HG03025 (cell line): ENCODE results near the gene THSD4.
"Not testable (repeated sequence)": the region's sequence is repeated elsewhere in the genome, so short reads cannot be mapped to it uniquely, and the experiment has no call there.

Experiments used
- ATAC-seq: cut with Tn5 transposase; IDR thresholded peaks from one replicate; pipeline ENCODE4 v1.9.1; 2021; ENCODE audit warnings: mild to moderate bottlenecking, moderate library complexity; ENCODE audit not compliant: unreplicated experiment, low FRiP score

Gene THSD4

GRCh38 chr15:71712182-71712581, 596.9 kb downstream of the THSD4 start:
- no peak for ATAC-seq

DNA sequence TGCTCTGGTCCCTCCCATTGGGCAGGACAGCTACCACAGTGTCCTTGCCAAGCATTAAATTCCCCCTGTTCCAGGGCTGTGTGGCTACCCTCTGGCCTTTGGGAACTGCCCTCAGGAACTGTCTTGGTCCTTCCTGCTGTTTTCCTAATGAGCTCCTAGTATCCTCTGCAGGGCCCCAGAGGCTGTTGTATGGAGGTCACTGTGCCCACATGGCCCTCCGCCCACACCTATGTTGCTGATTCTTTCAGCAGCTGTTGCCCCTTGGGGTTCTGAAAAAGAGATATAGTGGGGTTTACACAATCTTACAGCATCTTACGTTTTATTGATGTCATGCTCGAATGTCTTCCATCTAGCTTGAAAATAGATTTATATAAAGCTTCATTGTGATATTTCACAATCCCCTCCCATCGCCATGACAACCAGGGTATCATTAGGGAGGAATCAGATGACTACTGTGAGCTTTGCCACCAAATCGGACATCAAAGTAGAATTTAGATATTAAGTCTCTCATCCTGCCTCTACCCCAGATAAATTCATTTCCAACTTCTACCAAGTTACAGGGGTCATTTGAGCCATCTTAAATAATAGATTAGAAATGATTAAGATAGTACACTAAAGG, 598.0 kb downstream of the THSD4 start:
- ATAC-seq = no peak

DNA sequence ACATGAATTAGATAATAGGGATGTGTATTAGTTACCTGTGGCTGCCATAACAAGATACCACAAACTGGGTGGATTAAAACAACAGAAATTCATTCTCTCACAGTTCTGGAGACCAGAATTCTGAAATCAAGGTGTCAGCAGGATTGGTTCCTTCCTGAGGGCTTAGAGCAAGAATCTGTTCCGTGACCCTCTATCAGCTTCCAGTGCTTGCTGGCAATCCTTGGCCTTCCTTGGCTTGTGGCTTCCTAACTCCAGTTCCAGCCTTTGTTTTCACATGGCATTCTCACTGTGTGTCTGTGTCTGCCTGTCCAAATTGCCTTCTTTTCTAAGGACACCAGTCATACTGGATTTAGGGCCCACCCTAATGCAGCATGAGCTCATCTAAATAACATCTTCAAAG, 600.6 kb downstream of the THSD4 start:
- no peak for ATAC-seq

GRCh38 chr15:71716990-71717389, 601.7 kb downstream of the THSD4 start:
- no peak for ATAC-seq

DNA sequence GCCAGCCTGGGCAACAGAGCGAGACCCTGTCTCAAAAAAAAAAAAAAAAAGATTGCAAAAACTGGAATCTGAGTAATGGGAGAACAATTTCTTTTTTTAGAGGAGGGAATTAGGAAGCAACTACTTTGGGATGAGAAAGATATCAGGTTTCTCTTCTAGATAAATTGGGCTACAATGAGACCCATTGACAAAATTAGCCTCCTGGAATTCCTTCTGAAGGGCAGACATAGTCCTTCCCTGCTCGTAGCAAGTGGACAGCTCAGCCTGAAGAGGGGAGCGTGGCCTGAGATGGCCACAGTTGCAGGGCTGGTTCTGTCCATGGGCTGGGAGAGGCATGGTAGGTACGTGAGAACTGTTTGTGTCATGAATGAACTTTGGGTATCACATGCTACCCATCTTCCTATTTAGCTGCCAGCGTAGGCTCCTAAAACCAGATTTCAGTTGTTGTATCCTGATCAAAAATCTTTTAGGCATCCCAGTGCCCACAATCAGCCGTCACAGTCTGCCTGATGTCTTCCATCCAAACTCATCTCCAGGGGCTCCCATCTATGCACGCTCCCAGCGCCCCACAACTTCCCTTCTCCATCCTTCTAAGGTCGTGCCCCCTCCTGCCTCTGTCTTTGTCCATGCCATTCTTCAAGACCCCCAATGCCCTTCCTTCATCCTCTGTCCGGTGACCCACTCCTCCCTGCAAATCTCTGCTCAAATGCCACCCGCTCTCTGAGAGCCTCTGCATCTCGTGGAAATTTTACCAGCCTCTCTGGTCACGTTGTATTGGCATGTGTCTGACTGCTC, 603.0 kb downstream of the THSD4 start:
- no peak for ATAC-seq

GRCh38 chr15:71723344-71723743, 608.1 kb downstream of the THSD4 start:
- ATAC-seq = no peak

DNA sequence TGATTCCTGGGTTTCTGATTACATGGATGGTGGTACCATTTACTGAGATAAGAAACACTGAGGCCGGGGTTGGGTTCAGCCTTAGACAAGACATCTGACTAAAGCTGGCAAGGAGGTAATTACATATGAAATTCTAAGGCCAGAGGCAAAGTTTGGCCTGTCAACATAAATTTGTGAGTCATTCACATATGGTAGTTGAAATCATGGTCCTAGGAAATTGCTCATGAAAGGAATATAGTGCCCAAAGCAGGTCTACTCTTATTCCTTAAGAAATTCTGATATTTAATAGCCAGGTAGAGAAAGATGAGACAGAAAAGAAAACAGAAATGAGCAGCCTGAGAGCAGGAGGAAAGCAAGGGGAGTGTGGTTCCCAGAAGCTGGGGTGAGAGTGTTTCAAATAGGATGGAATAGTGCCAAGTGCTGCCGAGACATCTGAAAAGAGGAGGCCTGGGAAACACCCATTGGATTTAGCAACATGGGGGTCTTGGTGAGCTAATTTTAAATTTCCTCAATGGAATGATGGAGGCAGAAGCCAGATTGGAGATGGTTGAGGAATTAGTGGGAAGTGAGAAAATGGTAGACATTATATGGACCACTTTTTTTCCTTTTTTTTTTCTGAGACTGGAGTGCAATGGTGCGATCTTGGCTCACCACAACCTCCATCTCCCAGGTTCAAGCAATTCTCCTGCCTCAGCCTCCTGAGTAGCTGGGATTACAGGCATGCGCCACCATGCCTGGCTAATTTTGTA, 610.1 kb downstream of the THSD4 start:
- not testable (repeated sequence) for ATAC-seq

DNA sequence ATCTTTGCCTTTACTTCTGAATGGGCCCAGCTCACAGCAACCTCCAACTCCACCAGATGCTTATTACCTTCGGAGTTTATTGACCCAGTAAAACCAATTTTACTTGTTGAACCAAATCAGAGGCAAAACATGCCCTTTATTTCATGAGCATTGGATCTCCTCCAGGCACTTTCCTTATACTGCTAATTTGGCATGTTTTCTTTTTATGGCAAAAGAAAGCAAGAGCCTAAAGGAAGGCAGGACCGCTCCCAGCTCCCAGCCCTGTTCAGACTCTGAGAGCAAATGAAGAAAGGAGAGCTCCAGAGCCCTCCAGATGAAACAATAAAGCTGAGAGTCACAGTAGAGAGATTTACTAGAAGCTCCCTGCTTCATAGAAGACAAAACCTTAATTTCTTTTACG, 613.6 kb downstream of the THSD4 start:
- no peak for ATAC-seq

- ATAC-seq = no peak
These were observed 614.0 kb downstream of the THSD4 start for GRCh38 chr15:71729319-71729718.

GRCh38 chr15:71730277-71731144, 615.2 kb downstream of the THSD4 start:
- ATAC-seq = no peak

GRCh38 chr15:71732636-71733035, 617.4 kb downstream of the THSD4 start:
- no peak for ATAC-seq

GRCh38 chr15:71733122-71733521, 617.9 kb downstream of the THSD4 start:
- no peak for ATAC-seq

GRCh38 chr15:71734709-71735384, 619.6 kb downstream of the THSD4 start:
- ATAC-seq = no peak

GRCh38 chr15:71735385-71735757, 620.1 kb downstream of the THSD4 start:
- no peak for ATAC-seq

DNA sequence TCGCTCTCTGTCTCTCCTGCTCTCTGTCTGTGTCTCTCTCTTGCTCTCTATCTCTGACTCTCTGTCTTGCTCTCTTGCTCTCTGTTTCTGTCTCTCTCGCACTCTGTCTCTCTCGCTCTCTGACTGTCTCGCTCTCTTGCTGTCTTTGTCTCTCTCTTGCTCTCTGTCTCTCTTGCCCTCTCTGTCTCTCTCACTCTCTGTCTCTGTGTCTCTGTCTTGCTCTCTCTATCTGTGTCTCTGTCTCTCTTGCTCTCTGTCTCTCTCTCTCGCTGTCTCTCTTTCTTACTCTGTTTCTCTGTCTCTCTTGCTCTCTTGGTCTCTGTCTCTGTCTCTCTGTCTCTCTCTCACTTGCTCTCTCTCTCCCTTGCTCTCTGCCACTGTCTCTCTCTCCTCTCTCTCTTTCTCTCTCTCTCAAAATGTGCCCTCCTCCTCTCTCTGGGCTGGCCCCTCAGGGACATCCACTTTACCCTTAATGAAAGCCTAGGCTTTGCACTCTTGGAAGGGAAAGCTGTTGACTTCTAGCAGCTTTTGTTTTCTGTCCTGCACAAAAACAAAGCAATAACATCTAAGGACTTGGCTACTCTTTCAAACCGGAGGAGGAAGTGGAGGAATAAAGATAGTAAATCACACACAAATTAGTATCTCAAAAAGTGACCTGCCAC, 621.1 kb downstream of the THSD4 start:
- no peak for ATAC-seq

DNA sequence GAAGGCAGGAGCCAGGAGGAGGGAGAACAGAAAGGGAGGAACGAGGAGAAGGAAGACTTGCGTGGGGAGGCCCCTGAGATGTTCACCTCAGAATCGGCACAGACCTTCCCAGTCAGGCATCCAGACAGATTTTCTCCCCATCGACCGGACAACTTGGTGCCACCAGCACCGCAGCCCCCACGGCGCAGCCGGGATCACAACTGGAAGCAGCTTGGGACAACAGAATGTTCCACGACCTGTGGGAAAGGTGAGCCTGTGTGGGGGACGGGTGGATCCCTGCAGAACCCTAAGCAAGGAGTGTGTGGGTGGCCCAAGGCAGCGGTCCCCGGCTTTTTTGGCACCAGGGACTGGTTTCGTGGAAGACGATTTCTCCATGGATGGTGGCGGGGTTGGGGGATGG, 622.5 kb downstream of the THSD4 start:
- ATAC-seq = no peak

GRCh38 chr15:71739355-71739754, 624.1 kb downstream of the THSD4 start:
- no peak for ATAC-seq

DNA sequence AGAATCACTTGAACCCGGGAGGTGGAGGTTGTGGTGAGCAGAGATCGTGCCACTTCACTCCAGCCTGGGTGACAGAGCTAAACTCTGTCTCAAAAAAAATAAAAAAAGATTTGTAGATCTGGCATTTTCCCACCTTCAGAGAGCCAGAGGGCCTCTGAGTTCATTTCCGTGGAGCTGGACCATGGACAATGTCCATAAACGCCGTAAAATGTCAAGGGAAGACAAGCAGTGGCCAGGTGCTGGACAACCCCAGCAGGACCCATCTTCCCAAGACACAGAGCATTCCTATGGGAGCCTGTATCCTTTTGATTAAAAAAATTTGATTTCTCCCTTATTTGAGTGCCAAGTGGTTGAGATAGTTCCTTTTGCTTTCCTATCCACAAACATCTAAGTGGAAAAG, 627.7 kb downstream of the THSD4 start:
- no peak for ATAC-seq

- no peak for ATAC-seq
These were observed 628.7 kb downstream of the THSD4 start for GRCh38 chr15:71743861-71744382.
